Thoracic aorta (tissue), 2 donors: ENCODE measurements around the gene COL15A1. TPM values are rescaled to one million over a fixed set of nuclear protein-coding genes. Genes with fewer than 3 reads are reported as not detected.
"Not testable (repeated sequence)": the region's sequence is repeated elsewhere in the genome, so short reads cannot be mapped to it uniquely, and the experiment has no call there.

Experiments
- ATAC-seq: fragments of 150-250 bp; one replicate; pipeline ENCODE4 v1.8.0; 2017; ENCODE audit warnings: low read depth; ENCODE audit not compliant: insufficient number of reproducible peaks, low FRiP score
- DNase-seq: peaks from one replicate; pipeline ENCODE4 v3.0.0-alpha.2; 2020; ENCODE audit warnings: low spot score
- H3K27ac ChIP-seq, 2 donors: fragments of 200-600 bp; sonication (generic); 1 replicate in 1 of 2; 2 replicates in 1 of 2; pipeline ENCODE4 v1.5.1; 2016; ENCODE audit warnings: mild to moderate bottlenecking in 2 of 2, moderate library complexity in 2 of 2
- H3K27me3 ChIP-seq: fragments of 200-600 bp; sonication (generic); replicated peaks from 2 replicates; pipeline ENCODE4 v1.6.0; 2016; ENCODE audit warnings: mild to moderate bottlenecking; ENCODE audit not compliant: insufficient read depth
- H3K36me3 ChIP-seq: fragments of 200-600 bp; sonication (generic); one replicate; pipeline ENCODE4 v1.5.1; 2016
- H3K4me1 ChIP-seq, 2 donors: fragments of 200-600 bp; sonication (generic); 1 replicate in 1 of 2; 2 replicates in 1 of 2; pipeline versions ENCODE4 v1.5.1 to v1.6.0; 2016; ENCODE audit warnings: low read depth in 2 of 2, mild to moderate bottlenecking in 1 of 2; ENCODE audit not compliant: control insufficient read depth in 1 of 2
- H3K4me3 ChIP-seq: fragments of 200-600 bp; sonication (generic); 2 replicates; pipeline ENCODE4 v1.5.1; 2016; ENCODE audit warnings: mild to moderate bottlenecking
- H3K9me3 ChIP-seq: fragments of 200-600 bp; sonication (generic); 2 replicates; pipeline ENCODE4 v1.5.1; 2016
- total RNA-seq, 2 donors: library from RNA; depleted of rRNA; stranded (reverse); fragments of >200 nt; gene quantifications; one replicate each; pipeline versions ENCODE4 v1.1.0 to v1.2.3, GENCODE V29; 2016
- TF ChIP-seq, protein P1 (sequence below): fragments of 200-600 bp; sonication (generic); IDR thresholded peaks from one replicate; pipeline ENCODE4 v1.5.1; 2019; ENCODE audit warnings: antibody characterized with exemption

The COL15A1 gene
- total RNA-seq, 2 donors from 2014 or later, result 23.3 to 70.4 TPM

DNA sequence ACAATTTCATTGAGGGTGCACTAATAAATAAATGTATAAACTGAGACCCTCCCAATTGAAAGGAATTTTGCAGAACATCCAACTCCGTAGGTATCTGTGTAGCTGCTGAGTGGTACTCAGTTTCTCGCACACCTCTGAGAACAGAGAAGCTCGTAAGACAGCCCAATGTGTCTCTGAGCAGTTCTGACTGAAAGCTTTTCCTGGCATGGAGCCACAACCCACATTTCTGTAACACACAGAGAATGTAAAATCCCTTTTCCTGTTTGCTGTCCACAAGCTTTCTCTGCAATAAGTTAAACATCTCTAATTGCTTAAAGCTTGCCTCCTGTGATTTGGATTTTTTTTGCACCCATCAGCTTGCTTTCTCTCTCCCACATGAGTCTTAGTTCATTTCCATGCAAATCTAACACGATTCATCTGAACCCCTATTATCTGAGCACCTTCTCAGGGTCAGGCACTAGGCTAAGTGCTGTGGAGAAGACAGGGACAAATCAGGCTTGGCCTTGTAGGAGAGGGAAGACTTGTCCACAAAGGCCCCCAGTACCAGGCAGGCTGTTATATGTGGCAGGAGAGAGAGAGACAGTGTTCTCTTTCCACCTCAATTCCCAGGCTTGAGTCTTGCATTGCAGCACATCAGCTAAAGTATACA is 44.2 kb upstream of the COL15A1 start:
- peaks cover 3% of the 10 kb centered on the region for H3K9me3 ChIP-seq
- DNase-seq (no peak), ATAC-seq (no peak)
- no peak overlapping the region for H3K4me3 ChIP-seq
- H3K36me3 ChIP-seq, result no peaks in the 10 kb centered on the region
- TF ChIP-seq, protein P1, sequence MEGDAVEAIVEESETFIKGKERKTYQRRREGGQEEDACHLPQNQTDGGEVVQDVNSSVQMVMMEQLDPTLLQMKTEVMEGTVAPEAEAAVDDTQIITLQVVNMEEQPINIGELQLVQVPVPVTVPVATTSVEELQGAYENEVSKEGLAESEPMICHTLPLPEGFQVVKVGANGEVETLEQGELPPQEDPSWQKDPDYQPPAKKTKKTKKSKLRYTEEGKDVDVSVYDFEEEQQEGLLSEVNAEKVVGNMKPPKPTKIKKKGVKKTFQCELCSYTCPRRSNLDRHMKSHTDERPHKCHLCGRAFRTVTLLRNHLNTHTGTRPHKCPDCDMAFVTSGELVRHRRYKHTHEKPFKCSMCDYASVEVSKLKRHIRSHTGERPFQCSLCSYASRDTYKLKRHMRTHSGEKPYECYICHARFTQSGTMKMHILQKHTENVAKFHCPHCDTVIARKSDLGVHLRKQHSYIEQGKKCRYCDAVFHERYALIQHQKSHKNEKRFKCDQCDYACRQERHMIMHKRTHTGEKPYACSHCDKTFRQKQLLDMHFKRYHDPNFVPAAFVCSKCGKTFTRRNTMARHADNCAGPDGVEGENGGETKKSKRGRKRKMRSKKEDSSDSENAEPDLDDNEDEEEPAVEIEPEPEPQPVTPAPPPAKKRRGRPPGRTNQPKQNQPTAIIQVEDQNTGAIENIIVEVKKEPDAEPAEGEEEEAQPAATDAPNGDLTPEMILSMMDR, result no peak
- H3K27me3 ChIP-seq, result no peaks in the 10 kb centered on the region
- no peaks in the 10 kb centered on the region for H3K4me1 ChIP-seq
- no peak overlapping the region for H3K27ac ChIP-seq

DNA sequence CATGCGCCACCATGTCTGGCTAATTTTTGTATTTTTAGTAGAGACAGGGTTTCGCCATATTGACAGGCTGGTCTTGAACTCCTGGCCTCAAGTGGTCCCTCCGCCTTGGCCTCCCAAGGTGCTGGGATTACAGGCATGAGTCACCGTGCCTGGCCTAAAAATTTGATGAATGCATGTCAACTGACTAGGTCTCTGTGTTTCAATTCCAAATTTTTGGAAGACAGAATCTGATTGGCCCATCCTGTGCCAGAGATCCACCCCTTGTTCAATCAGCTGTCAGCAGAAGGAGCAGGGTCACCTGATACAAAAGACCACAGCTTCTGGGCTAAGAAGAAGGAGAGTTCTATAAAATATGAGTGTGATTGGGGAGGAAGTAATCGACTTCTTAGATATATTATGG is 43.5 kb upstream of the COL15A1 start:
- Histone ChIP-seq H3K4me1 (no peaks in the 10 kb centered on the region), H3K9me3 (peaks cover 3% of the 10 kb centered on the region), H3K4me3 (no peak overlapping the region), H3K27ac (no peak overlapping the region), H3K36me3 (no peaks in the 10 kb centered on the region), H3K27me3 (no peaks in the 10 kb centered on the region)
- ATAC-seq (no peak), DNase-seq (no peak)
- TF ChIP-seq, protein P1, result no peak

DNA sequence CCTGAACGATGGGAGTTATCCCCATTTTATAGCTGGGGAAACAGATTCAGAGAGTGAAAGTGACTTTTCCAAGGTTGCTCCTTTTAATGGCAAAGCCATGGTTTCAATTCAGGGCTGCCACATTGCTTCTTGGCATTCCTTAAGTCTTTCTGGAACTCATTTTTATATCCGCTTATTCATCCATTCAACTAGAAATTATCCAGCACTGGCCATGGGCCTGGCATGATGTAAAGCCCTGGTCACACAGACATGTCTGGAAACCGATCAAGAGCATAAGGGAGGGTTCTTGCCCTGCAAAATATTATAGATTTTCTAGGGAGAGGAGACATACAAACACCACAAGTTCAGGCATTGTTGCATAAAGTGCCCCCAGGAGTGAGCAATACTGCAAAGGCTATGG is 43.0 kb upstream of the COL15A1 start:
- no peaks in the 10 kb centered on the region for H3K36me3 ChIP-seq
- H3K9me3 ChIP-seq, result peaks cover 3% of the 10 kb centered on the region
- no peaks in the 10 kb centered on the region for H3K4me1 ChIP-seq
- H3K27me3 ChIP-seq, result no peaks in the 10 kb centered on the region
- TF ChIP-seq, protein P1, result no peak
- no peak for ATAC-seq
- no peak overlapping the region for H3K4me3 ChIP-seq
- no peak for DNase-seq
- no peak overlapping the region for H3K27ac ChIP-seq

DNA sequence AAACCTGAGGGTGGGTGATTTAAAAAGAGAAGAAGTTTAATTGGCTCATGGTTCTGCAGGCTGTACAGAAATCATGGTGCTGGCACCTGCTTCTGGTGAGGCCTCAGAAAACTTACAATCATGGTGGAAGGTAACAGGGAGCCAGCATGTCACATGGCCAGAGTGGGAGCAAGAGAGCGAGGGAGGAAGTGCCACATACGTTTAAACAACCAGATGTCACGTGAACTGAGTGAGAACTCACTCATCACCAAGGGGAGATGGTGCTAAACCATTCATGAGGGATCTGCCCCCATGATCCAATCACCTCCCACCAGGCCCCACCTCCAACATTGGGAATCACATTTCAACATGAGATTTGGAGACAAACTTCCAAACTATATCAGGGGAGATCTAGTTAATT is 41.9 kb upstream of the COL15A1 start:
- H3K9me3 ChIP-seq, H3K27me3 ChIP-seq, H3K4me3 ChIP-seq, H3K27ac ChIP-seq, H3K36me3 ChIP-seq, ATAC-seq, H3K4me1 ChIP-seq, DNase-seq: not testable (repeated sequence)

DNA sequence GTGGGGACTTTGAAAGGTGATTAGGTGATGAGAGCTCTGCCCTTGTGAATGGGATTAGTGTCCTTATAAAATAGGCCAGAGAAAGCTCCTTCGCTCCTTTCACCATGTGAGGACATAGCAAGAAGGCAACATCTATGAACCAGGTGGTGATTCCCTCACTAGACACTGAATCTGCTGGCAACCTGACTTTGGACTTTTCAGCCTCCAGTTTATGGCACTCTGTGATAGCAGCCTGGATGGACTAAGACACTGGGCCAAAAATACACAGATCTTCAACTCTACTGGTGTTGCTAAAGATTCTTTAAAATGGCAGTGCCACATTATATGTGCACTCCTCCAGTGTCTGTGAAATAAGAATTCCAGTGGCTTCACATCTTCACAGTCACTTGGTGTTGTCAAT is 41.2 kb upstream of the COL15A1 start:
- no peak overlapping the region for H3K4me3 ChIP-seq
- TF ChIP-seq, protein P1, result no peak
- no peak overlapping the region for H3K27ac ChIP-seq
- no peaks in the 10 kb centered on the region for H3K36me3 ChIP-seq
- H3K27me3 ChIP-seq, result no peaks in the 10 kb centered on the region
- DNase-seq, result no peak
- no peaks in the 10 kb centered on the region for H3K4me1 ChIP-seq
- ATAC-seq, result no peak
- H3K9me3 ChIP-seq, result no peaks in the 10 kb centered on the region

DNA sequence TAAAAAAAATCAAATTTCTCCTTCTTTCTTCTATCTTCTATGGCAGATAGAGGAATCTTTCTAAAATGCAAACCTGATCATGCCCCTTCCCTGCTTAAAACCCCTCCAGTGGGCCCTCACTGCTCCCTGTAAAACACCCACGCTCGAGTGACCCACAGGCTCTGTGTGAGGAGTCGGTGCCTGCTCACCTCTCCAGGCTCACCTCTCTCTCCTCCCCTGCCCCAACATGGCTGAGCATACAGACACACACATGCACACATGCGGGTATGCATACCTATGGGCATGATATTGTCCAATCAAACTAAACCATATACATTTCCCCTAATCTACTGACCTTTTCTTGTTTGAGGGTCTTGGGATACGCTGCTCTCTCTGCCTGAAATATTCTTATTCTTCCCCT is 40.8 kb upstream of the COL15A1 start:
- Histone ChIP-seq H3K27ac (no peak overlapping the region), H3K36me3 (no peaks in the 10 kb centered on the region), H3K4me1 (peaks cover 0 to under 1% of the 10 kb centered on the region in 2 donors), H3K27me3 (no peaks in the 10 kb centered on the region), H3K4me3 (no peak overlapping the region), H3K9me3 (no peaks in the 10 kb centered on the region)
- TF ChIP-seq, protein P1, result no peak
- ATAC-seq (no peak), DNase-seq (no peak)
